ENCODE measurements around the gene ZMYM3.

ZMYM3 gene

DNA sequence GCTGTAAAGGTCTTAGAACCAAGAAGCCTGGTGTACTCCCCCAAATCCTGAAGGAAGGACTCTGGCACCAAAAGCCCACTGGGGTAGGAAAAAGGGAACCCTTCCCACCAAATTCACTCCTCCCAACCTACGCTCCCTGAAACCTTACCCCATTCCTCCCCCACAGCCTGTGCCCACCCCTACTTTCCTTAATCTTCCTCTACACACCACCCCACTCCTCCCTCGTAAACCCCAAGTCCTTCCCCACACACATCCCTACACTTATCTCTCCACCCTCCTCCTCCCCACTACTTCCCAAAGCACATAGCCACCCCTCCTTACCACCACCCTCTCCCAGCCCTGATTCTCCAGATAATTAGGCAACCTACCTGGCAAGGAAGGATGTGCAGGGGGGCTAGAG is 1.7 kb downstream of the ZMYM3 start:
- no peak for DNase-seq

DNA sequence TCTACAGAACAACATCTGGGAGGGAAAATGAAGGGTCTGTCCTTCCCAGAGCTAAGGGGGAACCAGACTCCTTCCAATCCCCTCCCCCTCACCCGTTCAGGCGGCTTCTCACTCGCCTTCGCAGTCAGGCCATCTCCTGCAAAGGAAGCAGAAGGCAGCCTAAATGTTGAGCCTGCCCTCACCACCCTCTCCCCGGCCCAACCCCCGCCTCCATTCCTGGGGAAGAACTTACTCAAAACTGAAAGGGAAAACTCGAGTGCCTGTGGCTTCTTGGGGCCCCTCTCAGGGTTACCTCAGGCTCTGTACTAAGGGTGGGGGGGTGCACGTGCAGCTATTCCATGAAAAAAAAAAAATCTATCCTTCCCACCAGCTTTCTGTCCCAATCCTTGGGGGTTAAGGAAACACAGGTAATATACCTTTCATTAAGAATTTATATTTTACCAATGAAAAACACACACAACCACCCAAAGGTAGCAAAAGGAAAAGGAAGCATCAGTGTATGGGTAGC is 2.4 kb downstream of the ZMYM3 start:
- peak; percentile 39 for DNase-seq

DNA sequence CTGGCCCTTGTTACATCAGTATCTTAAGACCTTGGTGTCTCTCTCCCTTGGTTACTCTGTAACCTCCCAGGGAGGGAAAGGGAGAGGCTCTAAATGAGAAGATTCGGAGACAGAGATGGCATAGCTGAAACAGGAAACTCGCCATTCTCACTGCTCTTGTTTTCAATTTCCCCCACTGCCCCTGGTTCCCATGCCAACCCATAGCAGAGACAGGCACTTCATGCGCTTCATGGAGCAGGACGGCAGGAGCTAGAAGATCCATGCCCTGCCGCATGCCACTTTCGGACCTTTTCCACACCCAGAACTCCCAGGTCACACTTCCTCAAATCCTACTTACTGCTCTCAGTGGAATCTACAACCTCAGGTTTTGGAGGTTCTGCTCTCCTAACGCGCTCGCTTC is 3.1 kb downstream of the ZMYM3 start:
- no peak for DNase-seq

DNA sequence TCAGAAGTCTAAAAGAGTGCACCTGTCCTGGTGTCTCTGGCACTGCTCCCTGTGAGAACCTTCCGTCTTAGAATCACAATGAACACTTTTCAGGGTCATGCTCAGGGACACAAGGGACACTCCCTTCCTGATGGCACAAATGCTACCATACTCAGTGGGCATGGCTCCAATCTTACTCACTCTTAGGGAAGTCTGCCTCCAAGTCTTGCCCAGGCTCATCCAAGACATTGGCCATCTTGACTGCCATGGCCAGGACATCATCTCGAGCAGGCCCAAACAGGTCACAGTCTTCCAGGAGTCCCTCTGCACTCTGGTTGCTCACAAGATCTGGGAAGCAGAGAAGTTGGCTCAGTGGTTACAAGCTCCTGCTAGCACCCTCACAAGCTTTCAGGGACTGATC is 8.8 kb downstream of the ZMYM3 start:
- DNase-seq, result no peak

DNA sequence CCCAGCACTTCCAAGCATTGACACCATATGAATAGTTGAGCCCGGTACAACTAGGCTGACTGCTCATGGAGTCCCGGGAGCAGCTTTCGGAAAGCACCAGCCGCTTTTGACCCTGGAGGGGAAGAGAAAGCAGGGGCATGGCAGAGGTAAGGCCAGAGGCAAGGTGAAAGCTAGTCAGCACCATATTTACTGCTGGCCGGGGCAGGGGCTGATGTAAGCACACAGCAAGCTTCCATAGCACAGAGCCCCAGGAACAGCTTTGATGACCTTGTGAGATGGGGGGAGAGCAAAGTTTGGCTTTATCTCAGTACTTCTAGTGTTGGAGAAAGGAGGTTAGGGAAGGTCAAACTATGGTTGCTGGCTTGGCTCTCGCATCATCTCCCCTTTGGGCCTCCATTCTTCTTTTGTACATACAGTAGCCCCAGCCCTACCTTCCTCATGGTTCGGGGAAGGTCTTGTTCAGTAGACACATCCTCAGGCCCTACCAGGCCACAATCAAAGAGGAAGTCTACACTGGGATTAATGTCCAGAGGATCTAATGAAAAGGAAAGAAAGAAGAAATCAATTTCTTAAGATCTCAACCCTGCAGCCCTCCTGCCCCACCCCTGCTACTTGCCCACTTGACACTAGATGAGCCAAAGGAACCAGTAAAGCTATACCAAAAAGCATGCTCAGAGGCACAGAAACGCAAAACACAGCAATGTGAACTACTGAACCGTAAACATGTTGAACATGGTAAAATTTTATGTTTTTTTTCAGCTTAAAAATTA is 9.4 kb downstream of the ZMYM3 start:
- DNase-seq, result no peak

DNA sequence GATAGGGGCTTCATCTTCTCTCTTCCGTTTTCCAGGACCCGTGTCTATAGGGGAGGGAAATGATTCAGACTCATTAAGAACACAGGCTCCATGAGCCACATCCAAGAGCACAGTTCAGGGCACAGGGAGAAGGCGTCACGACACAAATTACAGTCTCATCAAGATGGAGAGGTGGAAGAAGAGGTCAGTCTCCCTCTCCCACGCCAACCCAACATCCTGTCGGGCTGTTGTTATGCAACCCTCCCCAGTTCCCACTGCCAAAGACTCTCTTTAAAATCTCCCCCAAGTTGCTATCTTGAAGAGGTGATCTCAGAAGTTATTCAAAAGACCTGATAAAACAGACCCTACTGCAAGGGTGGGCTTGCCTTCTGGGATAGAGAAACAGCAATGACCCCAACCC is 12.6 kb downstream of the ZMYM3 start:
- no peak for DNase-seq

DNA sequence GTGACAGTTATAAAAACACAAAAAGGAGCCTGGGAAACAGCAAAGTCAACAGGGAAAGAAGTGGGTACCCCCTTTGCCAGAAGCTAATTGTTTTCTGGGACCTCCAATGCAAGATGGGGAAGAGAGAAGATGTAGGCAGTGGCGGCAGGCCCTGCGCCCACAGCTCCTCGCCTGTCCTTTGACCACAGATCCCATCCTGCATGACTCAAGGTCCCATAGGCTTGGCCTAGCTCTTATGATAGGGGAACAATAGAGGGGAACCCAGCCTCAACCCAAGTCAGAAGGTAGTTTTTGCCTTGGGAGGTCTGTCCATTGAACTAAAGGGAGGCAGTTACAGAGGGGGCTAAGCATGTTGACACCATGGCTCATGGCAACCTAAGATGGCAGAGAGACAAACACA is 14.2 kb downstream of the ZMYM3 start:
- no peak for DNase-seq

DNA sequence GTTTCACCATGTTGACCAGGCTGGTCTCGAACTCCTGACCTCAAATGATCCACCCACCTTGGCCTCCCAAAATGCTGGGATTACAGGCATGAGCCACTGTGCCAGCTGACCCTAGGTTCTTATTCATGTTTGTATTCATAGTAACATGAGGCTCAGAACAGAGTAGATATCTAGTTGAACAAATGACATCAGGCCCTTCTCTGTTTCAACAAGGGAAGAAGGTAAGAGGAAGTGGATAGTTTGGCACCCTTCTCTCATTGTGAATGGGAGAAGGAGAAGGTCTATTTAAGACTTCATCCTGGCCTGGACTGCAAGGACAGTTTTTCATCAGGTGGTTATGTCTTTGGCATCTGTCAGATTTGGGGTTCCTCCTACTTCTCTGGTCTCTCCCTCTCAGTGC is 17.1 kb downstream of the ZMYM3 start:
- no peak for DNase-seq

DNA sequence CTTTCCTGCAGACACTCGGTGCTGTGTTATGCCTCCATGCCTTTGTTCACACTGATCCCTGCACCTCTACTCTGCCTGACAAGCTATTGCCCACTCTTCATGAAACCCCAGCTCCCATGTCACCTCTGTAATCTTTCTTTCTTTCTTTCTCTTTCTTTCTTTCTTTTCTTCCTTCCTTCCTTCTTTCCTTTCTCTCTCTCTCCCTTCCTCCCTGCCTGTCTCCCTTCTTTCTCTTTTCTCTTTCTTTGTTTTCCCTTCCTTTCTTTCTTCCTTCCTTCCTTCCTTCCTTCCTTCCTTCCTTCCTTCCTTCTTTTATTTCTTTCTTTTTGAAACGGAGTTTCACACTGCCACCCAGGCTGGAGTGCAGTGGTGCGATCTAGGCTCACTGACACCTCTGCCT is 18.5 kb downstream of the ZMYM3 start:
- DNase-seq, result no peak

DNA sequence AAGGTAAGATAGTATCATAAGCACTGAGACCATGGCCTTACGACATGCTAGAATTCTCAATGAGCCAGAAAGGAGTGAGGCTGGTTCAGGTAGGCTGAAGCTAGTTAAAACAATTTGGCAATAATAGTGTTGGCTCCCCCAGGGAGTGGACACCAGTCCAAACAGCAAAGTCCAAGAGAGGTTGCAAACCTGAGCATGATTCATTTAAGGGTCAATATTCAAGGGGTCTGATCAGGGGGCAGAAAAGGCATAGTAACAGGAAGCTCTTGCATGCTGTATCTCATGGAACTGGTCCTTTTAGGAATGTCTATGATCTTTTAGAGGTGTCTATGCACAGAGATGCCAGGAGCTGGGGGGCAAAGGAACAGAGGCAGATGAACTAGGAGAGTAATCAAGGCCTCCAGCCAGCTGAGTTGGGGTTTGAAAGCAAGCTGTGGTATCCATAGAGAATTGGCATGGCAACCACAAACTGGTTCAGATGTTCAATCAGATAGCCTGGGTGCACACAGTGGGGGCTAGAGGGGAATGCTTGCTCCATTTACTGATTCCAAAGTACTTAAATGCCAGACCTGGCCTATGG is 25.8 kb downstream of the ZMYM3 start:
- DNase-seq, result no peak

DNA sequence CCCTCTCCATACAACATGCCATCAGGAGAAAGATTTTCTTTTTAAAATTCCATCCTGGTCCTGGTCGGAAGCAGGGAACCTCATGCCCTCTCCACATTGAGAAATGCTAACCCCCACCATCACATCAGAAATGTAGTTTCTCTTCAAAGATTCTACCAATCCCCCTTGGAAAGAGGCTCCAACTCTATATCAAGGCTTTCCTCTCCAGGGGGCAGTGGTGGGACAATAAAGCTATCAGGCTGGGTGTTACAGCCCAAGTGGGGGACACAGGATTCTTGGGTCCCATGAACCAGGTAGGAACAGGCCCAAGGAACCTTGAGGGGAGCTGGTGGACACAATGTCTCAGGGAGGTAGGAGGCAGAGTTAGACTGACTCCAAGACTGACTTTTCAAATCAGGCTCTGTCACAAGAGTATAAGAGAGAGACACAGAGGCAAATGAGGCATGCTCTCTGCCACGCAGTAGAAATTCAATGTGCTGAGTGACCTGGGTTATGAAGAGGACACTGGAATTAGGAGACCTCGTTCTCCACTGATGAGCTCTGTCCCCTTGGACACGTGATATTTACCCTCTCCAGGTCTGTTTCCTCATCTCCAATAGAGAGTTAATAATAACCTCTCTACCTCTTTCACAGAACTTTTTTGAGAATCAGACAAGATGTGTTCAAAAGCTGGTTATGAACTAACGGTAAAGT is 26.4 kb downstream of the ZMYM3 start:
- no peak for DNase-seq

DNA sequence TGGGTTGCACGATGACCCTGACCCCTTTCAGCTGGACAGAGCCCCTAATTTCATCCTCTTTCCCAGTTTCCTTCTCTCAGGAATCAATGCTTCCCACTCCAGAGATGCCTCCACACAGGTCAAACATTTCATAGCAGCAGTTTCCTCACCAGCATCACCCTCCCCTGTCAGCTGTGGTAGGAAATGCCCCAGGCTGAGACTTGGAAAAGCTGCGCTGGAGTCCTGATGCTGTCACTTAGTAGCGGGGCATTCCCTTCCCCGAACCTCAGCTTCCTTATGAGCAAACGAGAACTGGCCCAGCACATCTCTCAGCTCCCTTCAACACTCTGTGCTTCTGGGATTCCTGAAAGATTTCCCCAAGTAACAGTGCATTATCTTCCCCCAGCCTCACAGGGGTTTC is 28.3 kb downstream of the ZMYM3 start:
- no peak for DNase-seq

DNA sequence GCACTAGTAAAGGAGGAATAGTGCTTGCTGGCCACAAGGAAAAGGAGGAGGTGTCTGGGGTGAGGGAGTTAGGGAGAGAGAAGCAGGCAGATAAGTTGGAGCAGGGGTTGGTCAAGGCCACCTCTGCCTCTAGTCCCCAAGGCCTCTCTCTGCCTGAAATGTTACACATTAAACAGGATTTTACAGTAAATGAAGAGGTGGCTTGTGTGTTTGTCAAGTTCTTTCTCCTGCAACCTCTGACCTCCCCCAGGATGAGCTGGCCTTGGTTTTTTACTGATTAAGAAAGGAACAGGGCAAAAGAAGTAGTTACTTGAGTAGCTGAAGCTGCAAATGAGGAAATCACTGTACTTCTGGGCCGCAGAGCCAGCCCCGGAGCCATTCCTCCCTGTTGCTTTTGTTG is 28.9 kb downstream of the ZMYM3 start:
- DNase-seq, result no peak

DNA sequence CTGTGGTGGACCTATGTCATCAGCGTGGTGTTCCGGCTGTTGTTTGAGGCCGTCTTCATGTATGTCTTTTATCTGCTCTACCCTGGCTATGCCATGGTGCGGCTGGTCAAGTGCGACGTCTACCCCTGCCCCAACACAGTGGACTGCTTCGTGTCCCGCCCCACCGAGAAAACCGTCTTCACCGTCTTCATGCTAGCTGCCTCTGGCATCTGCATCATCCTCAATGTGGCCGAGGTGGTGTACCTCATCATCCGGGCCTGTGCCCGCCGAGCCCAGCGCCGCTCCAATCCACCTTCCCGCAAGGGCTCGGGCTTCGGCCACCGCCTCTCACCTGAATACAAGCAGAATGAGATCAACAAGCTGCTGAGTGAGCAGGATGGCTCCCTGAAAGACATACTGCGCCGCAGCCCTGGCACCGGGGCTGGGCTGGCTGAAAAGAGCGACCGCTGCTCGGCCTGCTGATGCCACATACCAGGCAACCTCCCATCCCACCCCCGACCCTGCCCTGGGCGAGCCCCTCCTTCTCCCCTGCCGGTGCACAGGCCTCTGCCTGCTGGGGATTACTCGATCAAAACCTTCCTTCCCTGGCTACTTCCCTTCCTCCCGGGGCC is 29.7 kb downstream of the ZMYM3 start:
- DNase-seq, result no peak

DNA sequence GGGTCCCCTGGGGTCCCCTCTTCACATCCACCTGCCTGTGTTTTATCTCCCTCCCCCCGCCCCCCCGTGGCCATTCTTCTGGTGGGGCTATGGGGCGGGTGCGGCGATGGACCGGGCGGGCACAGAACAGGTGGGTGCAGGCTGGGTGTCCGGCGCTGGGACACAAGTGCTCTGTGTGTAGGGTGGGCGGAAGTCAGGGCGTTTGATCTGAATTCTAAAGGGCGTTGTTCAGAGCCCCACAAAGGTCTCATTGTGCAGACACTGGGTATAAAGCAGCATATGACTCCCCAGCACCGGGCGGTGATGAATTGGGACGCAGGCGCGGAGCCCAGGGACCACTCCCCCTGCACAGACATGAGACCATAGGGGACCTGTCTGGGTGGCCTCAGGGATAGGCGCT is 31.0 kb downstream of the ZMYM3 start, which contains the start of gene GJB1:
Gene GJB1 (plus strand): TSS at position 296 of the 400 bp plus-strand sequence. CDS start 484 bp downstream, outside the sequence.
- DNase-seq, result no peak

DNA sequence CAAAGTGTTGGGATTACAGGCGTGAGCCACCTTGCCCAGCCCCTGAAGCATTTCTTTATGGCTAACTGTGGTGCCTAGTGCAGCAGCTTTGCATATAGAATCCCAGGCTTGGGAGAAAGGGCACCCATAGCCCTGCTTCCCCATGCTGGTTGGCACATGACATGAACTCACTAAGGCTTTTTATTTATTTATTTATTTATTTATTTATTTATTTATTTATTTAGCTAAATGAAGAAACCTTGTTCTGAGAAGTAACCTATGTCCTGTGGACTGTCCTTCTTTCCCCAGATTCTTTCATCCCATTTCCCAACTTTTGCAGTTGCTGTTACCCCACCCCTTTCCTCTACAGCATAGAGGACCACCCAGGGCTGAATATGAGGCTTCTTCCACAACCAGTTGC is 32.8 kb downstream of the ZMYM3 start:
- no peak for DNase-seq

DNA sequence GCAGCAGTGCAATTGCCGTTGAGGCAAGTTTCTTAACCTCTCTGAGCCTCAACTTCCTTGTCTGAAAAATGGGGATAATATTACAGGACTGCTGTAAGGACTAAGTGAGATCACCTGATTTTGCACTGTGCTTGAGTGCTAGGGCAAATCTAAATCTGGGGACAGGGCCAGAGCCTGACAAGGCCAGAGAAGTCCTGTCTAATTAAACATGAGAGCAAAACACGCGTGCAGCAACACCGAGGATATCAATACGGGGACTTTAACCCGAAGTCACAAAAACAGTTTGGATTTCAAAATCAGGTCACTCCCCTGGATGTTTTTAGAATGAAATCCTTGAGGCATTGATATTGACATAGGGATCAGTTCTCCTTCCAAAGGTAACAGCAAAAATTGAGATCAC is 36.6 kb downstream of the ZMYM3 start:
- no peak for DNase-seq

DNA sequence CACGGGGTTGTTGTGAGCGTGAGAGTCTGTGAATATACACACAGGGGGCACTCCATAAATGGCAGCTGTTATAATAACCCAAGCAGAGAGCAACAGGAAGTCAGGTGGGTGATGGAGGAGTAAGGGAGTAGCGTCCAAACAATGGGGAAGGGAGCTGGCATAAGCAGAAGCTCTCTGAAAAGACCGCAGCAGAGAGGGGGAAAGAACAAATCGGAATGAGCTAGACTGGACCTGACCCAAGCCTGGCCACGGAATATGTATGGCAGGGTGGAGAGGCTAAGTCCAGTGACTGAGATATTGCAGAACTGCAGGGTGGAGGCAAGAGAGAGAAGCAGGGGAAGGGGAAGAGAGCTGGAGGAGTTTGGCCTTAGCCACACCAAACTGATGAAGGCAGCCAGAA is 37.5 kb downstream of the ZMYM3 start:
- no peak for DNase-seq

DNA sequence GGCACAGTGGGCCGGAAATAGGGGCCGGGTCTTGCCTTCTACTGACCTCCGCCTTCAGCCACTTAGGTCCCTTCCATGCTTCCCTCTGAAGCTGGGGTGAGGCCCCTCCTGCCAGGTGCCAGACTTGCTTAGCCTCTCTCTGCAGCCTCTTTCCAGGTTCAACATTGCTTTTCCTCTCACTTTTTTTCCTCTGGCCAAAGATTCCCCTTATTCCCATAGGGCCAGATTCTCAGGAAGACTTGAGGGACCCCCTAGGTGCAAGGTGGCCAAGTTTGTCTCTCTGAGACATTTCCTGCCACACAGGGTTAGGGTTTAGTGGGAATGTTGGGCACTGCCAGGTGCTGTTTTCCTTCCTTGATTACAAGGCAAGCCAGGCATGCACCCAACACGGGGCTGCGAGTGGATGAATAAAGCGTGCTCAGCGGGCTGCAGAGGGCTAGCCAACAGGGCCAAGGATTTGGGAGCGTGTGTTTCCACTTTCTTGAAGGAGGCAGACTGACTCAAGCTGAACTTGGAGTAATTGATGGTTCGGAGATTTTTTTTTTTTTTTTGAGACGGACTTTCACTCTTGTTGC is 38.5 kb downstream of the ZMYM3 start:
- DNase-seq, result no peak

DNA sequence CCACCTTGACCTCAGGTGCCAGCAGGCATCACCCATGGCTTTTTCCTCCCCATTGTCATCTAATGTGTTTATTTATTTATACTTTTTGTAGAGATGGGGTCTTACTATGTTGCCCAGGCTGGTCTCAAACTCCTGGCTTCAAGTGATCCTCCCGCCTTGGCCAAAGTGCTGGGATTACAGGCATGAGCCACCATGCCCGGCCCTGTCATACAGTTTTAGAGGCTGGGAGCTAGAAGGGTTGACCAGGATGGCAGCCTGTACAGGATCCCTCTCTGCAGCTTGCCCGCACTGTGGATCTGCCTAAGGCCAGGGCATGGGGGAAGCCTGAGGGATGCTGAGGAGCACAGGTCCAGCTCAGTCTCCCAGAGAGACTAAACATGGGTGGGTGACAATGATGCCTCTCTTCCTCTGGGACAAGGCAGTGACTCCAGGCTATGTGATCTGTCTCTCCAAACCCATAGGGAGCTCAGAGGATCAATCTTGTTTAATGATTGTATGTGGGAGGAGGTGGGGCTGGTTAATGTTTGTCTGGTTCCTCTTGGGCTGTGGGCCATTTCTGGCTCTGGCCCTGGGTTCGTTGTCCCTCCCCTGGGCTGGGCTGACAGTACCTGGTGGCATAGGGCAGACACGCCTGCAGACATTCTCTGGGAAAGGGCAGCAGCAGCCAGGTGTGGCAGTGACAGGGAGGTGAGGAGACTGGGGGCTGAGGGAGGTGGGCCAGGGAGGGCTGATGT is 39.2 kb downstream of the ZMYM3 start:
- no peak for DNase-seq

DNA sequence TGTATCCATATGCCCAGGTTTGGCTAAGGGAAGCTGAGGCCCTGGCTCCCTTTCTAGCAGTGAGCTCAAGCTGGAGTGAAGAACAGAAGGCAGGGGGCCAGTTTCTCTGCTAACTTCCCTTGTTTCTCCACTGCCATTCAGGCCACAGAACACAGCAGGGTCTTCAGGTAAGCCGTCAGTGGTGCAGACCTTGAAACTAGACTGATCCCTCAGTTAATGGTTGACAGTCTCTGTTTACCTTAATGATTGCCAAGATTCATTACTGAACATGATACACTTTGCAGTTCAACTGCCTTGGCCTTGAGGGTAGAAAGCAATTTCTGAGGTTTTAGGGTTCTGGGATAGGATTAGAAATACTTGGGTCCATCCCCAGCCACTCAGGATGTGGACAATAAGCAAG is 39.8 kb downstream of the ZMYM3 start:
- DNase-seq, result no peak

DNA sequence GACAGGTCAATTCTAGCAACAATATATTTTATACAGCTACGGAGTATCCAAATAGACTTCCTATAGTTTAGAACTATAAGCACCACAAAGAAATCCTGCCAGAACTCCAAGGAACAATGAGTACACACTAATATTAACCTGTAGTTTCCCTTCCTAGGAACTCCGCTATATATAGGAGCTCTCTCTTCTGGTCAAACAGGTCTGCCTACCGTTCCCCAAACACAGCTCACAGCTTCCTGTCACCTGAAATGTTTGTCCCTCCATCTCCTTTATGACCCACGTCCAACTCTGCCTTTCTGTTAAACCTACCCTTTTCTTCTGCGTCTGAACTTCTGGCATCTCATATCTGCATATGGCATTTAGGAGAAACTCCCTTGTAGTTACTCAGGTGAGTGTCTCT is 41.4 kb downstream of the ZMYM3 start:
- no peak for DNase-seq

DNA sequence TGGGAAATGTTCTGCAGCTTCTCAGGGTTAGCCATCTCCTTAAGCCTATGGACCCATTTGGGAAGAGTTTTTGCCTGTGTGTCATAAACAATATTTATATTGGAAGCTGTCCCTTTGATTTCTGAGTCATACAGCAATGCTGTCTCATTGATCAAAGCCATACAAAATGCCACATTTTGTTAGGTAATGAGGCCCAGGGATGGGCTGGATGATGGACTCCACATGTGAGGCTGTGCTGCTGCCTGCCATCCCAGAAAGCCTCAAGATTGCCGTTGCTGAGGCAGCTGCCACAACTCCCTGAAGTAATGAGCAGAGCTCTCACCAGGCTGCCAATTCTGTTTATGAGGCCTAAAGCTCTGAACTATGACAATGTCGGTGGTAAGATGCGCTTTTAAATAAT is 43.1 kb downstream of the ZMYM3 start:
- no peak for DNase-seq
